Gastroesophageal sphincter (tissue), 4 donors: ENCODE data around the gene ALLC. TPM values are rescaled to one million over a fixed set of nuclear protein-coding genes. Genes with fewer than 3 reads are reported as not detected.

Experiments used
- ATAC-seq: fragments of 150-250 bp; one replicate; pipeline ENCODE4 v1.9.1; 2016; ENCODE audit warnings: mild to moderate bottlenecking, moderate library complexity
- H3K27ac ChIP-seq, 4 donors: fragments of 200-600 bp; sonication (generic) in 3 of 4; 1 replicate in 3 of 4; 2 replicates in 1 of 4; pipeline ENCODE4 v1.5.1; 2016 to 2019
- H3K27me3 ChIP-seq: fragments of 200-600 bp; sonication (generic); one replicate; pipeline ENCODE4 v1.5.1; 2019
- H3K36me3 ChIP-seq, 2 donors: fragments of 200-600 bp; sonication (generic); one replicate each; pipeline ENCODE4 v1.5.1; 2019; ENCODE audit warnings: control low read depth in 1 of 2
- H3K4me1 ChIP-seq, 3 donors: fragments of 200-600 bp; sonication (generic); 1 replicate in 2 of 3; 2 replicates in 1 of 3; pipeline ENCODE4 v1.5.1; 2016 to 2019; ENCODE audit warnings: control low read depth in 2 of 3
- H3K4me3 ChIP-seq, 2 donors: fragments of 200-600 bp; sonication (generic); one replicate each; pipeline ENCODE4 v1.5.1; 2019; ENCODE audit warnings: mild to moderate bottlenecking in 1 of 2, moderate library complexity in 1 of 2
- H3K9me3 ChIP-seq, 3 donors: fragments of 200-600 bp; sonication (generic); one replicate each; pipeline ENCODE4 v1.5.1; 2017 to 2019; ENCODE audit warnings: control low read depth in 2 of 3
- CTCF ChIP-seq, 4 experiments: fragments of 200-600 bp in 2 of 4; fragments of 450-650 bp in 2 of 4; sonication (generic) in 1 of 4; IDR thresholded peaks; one replicate each; pipeline ENCODE4 v1.5.1; 2017 to 2019; ENCODE audit warnings: antibody characterized with exemption in 4 of 4, mild to moderate bottlenecking in 2 of 4, moderate library complexity in 2 of 4
- EP300 ChIP-seq: sonication (generic); formaldehyde crosslinking; IDR thresholded peaks from one replicate; pipeline ENCODE4 v1.6.1; 2017; ENCODE audit warnings: antibody characterized with exemption, mild to moderate bottlenecking
- POLR2A ChIP-seq, 2 donors: fragments of 450-650 bp; IDR thresholded peaks; one replicate each; pipeline ENCODE4 v1.6.1; 2017; ENCODE audit warnings: antibody characterized with exemption in 2 of 2, mild to moderate bottlenecking in 2 of 2, moderate library complexity in 1 of 2
- POLR2AphosphoS5 ChIP-seq: sonication (generic); formaldehyde crosslinking; IDR thresholded peaks from one replicate; pipeline ENCODE4 v1.6.1; 2017; ENCODE audit warnings: antibody characterized with exemption
- WGBS, 2 donors: methylation state at CpG; one replicate each; pipeline ENCODE4 v1.1.5; 2018; ENCODE audit warnings: low coverage in 1 of 2; 5-methylcytosine and 5-hydroxymethylcytosine counted together
- total RNA-seq, 4 donors: library from RNA; depleted of rRNA; stranded (reverse); fragments of >200 nt; gene quantifications; one replicate each; pipeline ENCODE4 v1.1.0, GENCODE V29; 2016

ALLC gene
- total RNA-seq, 4 donors from 2014 or later: not detected

GRCh38 chr2:3652896-3653625 is 4.9 kb upstream of the ALLC start:
- Histone ChIP-seq H3K36me3 (no peaks in the 10 kb centered on the region), H3K27ac (no peak overlapping the region), H3K9me3 (no peaks in the 10 kb centered on the region), H3K4me1 (peaks cover 0 to 19% (median 10%) of the 10 kb centered on the region in 3 donors), H3K4me3 (no peak overlapping the region), H3K27me3 (no peaks in the 10 kb centered on the region)
- no peak for ATAC-seq
- TF ChIP-seq POLR2AphosphoS5 (no peak), POLR2A (IDR thresholded peaks at IDR 0.05) (no peak), CTCF (IDR thresholded peaks at IDR 0.05) (no peak), EP300 (no peak)
- WGBS, 2 donors: 92 to 100% methylated on average over 3 of the region's 9 CpGs

GRCh38 chr2:3654011-3654410 is 4.0 kb upstream of the ALLC start:
- no peaks in the 10 kb centered on the region for H3K36me3 ChIP-seq
- no peak for ATAC-seq
- WGBS, 2 donors: 100% methylated on average over 7 of the region's 10 CpGs; no CpG with 5 or more reads in 1 of the 2 donors
- TF ChIP-seq CTCF (IDR thresholded peaks at IDR 0.05) (no peak), EP300 (no peak), POLR2AphosphoS5 (no peak), POLR2A (IDR thresholded peaks at IDR 0.05) (no peak)
- no peak overlapping the region for H3K27ac ChIP-seq
- H3K4me3 ChIP-seq: no peak overlapping the region
- no peaks in the 10 kb centered on the region for H3K27me3 ChIP-seq
- H3K9me3 ChIP-seq: no peaks in the 10 kb centered on the region
- H3K4me1 ChIP-seq: peaks cover 0 to 19% (median 10%) of the 10 kb centered on the region in 3 donors

- no peaks in the 10 kb centered on the region for H3K36me3 ChIP-seq
- H3K27me3 ChIP-seq: no peaks in the 10 kb centered on the region
- ATAC-seq: no peak
- 79 to 86% methylated on average over 4 to 6 of the region's 21 CpGs for WGBS, 2 donors
- H3K4me3 ChIP-seq: no peak overlapping the region
- TF ChIP-seq POLR2AphosphoS5 (no peak), POLR2A (IDR thresholded peaks at IDR 0.05) (no peak), CTCF (IDR thresholded peaks at IDR 0.05) (no peak), EP300 (no peak)
- H3K4me1 ChIP-seq: peaks cover 0 to 19% (median 10%) of the 10 kb centered on the region in 3 donors
- no peak overlapping the region for H3K27ac ChIP-seq
- no peaks in the 10 kb centered on the region for H3K9me3 ChIP-seq
Observed at GRCh38 chr2:3654531-3655225, 3.3 kb upstream of the ALLC start.

GRCh38 chr2:3655871-3656761 is 1.9 kb upstream of the ALLC start:
- ATAC-seq: no peak

More at GRCh38 chr2:3655871-3656761, 1.9 kb upstream of the ALLC start:
- Histone ChIP-seq H3K27ac (no peak overlapping the region), H3K9me3 (no peaks in the 10 kb centered on the region), H3K4me3 (no peak overlapping the region), H3K4me1 (peaks cover 0 to 11% (median 6%) of the 10 kb centered on the region in 3 donors), H3K36me3 (no peaks in the 10 kb centered on the region), H3K27me3 (no peaks in the 10 kb centered on the region)
- 97 to 100% methylated on average over 1 to 5 of the region's 28 CpGs for WGBS, 2 donors
- TF ChIP-seq CTCF (IDR thresholded peaks at IDR 0.05) (no peak), POLR2A (IDR thresholded peaks at IDR 0.05) (no peak), EP300 (no peak), POLR2AphosphoS5 (no peak)
